ENCODE data around the gene AOX1.

Gene AOX1

DNA sequence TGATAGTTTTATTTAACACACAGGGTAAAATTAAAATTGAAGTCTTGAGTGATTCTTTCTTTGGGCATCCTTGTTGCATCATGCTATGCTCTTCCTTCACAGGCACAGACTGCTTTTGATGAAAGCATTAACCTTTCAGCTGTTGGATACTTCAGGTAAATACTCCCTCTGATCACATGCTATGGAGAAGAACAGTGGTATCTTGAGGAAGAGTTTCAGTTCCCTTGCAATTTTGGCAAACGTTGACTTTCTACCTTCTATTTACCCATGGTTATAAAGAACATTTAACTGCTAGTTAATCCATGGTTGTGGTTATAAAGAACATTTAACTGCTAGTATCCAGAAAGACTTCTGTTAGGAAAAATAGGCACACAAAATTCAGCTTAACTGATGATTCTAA, 75.7 kb downstream of the AOX1 start:
- H3K27ac ChIP-seq = peak overlapping the region; percentile 65
- TF ChIP-seq, protein P1, sequence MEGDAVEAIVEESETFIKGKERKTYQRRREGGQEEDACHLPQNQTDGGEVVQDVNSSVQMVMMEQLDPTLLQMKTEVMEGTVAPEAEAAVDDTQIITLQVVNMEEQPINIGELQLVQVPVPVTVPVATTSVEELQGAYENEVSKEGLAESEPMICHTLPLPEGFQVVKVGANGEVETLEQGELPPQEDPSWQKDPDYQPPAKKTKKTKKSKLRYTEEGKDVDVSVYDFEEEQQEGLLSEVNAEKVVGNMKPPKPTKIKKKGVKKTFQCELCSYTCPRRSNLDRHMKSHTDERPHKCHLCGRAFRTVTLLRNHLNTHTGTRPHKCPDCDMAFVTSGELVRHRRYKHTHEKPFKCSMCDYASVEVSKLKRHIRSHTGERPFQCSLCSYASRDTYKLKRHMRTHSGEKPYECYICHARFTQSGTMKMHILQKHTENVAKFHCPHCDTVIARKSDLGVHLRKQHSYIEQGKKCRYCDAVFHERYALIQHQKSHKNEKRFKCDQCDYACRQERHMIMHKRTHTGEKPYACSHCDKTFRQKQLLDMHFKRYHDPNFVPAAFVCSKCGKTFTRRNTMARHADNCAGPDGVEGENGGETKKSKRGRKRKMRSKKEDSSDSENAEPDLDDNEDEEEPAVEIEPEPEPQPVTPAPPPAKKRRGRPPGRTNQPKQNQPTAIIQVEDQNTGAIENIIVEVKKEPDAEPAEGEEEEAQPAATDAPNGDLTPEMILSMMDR (conservative IDR thresholded peaks at IDR 0.05) = no peak

DNA sequence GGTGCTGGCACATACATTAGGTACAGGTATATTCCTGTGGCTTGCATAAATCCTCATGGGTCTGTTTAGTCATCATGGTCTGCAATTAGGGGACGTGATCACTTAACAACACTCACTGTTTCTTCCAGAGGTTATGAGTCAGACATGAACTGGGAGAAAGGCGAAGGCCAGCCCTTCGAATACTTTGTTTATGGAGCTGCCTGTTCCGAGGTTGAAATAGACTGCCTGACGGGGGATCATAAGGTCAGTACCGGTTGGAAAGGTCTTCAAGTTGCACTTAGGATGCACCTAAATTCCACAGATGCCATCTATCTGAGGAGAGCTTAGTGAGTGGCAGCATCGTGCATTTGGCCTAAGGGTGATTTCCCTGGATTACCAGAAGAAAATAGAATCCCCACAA, 76.9 kb downstream of the AOX1 start:
- TF ChIP-seq, protein P1 (conservative IDR thresholded peaks at IDR 0.05) = no peak
- H3K27ac ChIP-seq = peak overlapping the region; percentile 65; the same call in 1 of the 2 replicates

DNA sequence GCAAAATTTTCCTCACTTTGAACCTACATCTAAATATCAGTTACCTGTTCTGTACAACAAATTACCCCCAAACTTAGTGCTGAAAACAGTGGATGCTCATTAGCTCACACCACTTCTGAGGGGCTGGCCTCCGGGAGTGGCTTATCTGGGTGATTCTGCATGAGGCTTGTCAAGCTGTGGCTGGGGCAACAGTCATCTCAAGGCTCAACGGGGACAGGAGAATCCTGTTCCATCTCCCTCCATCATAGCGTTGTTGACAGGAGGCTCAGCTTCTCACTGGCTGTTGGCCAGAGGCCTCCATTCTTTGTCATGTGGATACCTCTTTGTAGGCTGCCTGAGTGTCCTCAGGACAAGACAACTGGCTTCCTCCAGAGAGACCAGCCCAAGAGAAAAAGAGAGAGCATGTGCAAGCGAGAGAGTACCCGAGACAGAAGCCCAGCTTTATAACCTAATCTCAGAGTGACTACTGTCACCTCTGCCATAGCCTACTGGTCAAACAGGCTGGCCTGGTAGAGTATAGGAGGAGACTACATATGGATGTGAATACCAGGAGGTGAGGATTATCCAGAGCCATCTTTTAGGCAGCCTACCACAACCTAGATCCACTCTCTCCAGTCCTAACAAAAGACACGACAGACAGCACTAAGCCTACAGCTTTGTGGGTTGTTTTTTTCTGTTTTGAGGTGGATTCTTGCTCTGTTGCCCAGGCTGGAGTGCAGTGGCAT, 79.1 kb downstream of the AOX1 start:
- peak overlapping the region; percentile 87 for H3K27ac ChIP-seq
- TF ChIP-seq, protein P1 (conservative IDR thresholded peaks at IDR 0.05) = no peak

DNA sequence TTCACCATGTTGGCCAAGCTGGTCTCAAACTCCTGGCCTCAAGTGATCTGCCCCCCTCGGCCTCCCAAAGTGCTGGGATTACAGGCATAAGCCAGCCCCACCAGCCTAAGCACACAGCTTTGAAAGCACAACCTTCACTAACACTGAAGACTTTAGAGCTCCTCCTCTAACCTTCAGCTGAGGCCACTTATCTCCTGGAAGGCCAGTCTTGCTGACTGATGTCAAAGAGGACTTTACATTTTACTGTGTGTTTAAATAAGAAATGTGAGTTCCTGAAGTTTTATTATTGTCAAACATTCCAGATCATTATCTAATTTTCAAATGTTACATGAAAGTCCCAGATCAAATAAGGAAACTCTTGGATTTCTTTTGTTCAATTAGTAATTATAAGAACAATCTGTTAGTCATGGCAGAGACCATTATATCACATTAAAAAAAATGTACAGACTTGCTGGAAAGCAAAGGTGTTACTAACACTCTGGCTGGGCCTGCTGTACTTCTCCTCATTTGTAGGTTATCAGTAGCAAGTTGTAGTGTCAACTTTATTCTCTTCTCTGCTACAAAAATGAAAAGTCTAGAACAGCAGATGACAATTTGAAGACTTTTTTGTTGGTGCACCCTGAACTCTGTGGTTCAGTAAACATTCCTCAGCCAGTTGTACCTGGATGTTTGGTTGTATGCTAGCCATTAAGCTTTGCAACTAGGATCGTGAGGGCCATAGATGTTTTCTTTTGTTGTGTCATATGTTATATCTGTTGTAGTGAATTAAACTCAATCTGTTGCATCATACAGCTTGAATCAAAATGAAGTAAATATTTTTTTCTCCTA, 80.0 kb downstream of the AOX1 start:
- peak overlapping the region; percentile 87 for H3K27ac ChIP-seq
- TF ChIP-seq, protein P1 (conservative IDR thresholded peaks at IDR 0.05) = no peak

DNA sequence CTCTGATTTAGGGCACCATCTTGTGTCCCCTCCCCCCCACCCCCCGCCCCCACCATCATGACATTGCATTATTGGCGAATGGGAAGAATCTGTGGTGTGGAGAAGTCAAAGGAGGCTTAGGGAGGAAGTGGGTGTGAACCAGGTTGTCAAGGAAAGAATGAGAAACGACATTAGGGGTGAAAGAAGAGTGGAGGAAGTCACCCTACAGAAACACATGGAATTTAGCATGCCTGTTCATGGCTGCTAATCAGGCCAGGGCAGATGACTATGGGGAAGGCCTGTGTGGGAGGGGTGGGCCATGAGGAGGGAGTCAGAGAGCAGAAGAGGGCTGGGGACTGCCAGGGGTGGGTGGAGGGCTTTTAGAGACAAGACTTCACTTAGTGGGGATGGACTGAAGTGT, 81.6 kb downstream of the AOX1 start:
- TF ChIP-seq, protein P1 (conservative IDR thresholded peaks at IDR 0.05) = no peak
- peak overlapping the region; percentile 87; the same call in 1 of the 2 replicates for H3K27ac ChIP-seq

DNA sequence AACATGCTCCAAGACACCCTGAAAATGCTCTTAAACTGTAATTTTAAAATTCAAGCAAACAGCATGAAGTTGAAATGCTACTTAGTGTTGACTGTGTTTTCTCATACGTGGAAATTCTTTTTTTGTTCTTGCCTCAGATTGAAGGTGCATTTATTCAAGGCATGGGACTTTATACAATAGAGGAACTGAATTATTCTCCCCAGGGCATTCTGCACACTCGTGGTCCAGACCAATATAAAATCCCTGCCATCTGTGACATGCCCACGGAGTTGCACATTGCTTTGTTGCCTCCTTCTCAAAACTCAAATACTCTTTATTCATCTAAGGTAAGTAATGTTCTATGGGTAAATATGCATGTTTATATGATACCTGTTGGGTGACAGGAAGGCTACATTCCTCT, 82.7 kb downstream of the AOX1 start:
- no peak overlapping the region; the same call in 1 of the 2 replicates for H3K27ac ChIP-seq
- TF ChIP-seq, protein P1 (conservative IDR thresholded peaks at IDR 0.05) = no peak

DNA sequence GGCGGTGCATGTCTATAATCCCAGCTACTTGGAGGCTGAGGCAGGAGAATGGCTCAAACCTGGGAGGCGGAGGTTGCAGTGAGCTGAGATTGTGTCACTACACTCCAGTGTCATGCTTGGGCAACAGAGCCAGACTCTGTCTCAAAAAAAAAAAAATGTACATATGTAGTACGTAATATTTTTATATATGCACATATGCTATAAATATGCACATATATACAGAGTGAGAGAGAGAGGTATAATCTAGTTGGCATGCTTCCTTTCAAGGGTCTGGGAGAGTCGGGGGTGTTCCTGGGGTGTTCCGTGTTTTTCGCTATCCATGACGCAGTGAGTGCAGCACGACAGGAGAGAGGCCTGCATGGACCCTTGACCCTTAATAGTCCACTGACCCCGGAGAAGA, 83.5 kb downstream of the AOX1 start:
- TF ChIP-seq, protein P1 (conservative IDR thresholded peaks at IDR 0.05) = no peak

More for the DNA sequence above, 83.5 kb downstream of the AOX1 start:
- H3K27ac ChIP-seq = no peak overlapping the region
